Thyroid gland (tissue), 4 donors: ENCODE results near the gene PRDX6. TPM values are rescaled to one million over a fixed set of nuclear protein-coding genes. Genes with fewer than 3 reads are reported as not detected.

ENCODE experiments used
- DNase-seq, 2 donors: peaks; one replicate each; pipeline ENCODE4 v3.0.0-alpha.2; 2019
- H3K27ac ChIP-seq, 3 donors: fragments of 200-600 bp; sonication (generic); 1 replicate in 2 of 3; 2 replicates in 1 of 3; pipeline ENCODE4 v1.5.1; 2016 to 2019; ENCODE audit warnings: mild to moderate bottlenecking in 1 of 3, moderate library complexity in 1 of 3
- H3K27me3 ChIP-seq: fragments of 200-600 bp; sonication (generic); one replicate; pipeline ENCODE4 v1.5.1; 2019
- H3K36me3 ChIP-seq, 2 donors: fragments of 200-600 bp; sonication (generic); one replicate each; pipeline ENCODE4 v1.5.1; 2016 to 2019
- H3K4me1 ChIP-seq, 2 donors: fragments of 200-600 bp; sonication (generic); one replicate each; pipeline ENCODE4 v1.5.1; 2017 to 2019
- H3K4me3 ChIP-seq, 3 donors: fragments of 200-600 bp; sonication (generic); replicated peaks in 1 of 3; 1 replicate in 2 of 3; 2 replicates in 1 of 3; pipeline ENCODE4 v1.5.1; 2016; ENCODE audit warnings: mild to moderate bottlenecking in 1 of 3
- H3K9me3 ChIP-seq: fragments of 200-600 bp; sonication (generic); one replicate; pipeline ENCODE4 v1.5.1; 2017
- POLR2A ChIP-seq, 2 donors: fragments of 450-650 bp; IDR thresholded peaks; one replicate each; pipeline ENCODE4 v1.6.1; 2017; ENCODE audit warnings: antibody characterized with exemption in 2 of 2, mild to moderate bottlenecking in 2 of 2, moderate library complexity in 1 of 2
- WGBS, 2 donors: methylation state at CpG; one replicate each; pipeline ENCODE4 v1.1.5; 2017; 5-methylcytosine and 5-hydroxymethylcytosine counted together
- intact Hi-C: fragments of 100-400 bp; cut with DNase I; formaldehyde crosslinking; loops from one replicate; pipeline ENCODE4 v1.15.1; 2023
- total RNA-seq, 4 donors: library from RNA; depleted of rRNA; stranded (reverse); fragments of >200 nt; gene quantifications; one replicate each; pipeline ENCODE4 v1.2.3, GENCODE V29; 2016
- TF ChIP-seq, protein P1 (sequence below), 6 experiments: fragments of 200-600 bp in 3 of 6; fragments of 450-650 bp in 3 of 6; sonication (generic) in 3 of 6; IDR thresholded peaks; one replicate each; pipeline ENCODE4 v1.5.1; 2016 to 2019; ENCODE audit warnings: antibody characterized with exemption in 6 of 6, mild to moderate bottlenecking in 2 of 6, inconsistent platforms in 1 of 6, moderate library complexity in 1 of 6

Gene PRDX6
- total RNA-seq, 4 donors from 2014 or later: 161 to 301 (median 233) TPM

DNA sequence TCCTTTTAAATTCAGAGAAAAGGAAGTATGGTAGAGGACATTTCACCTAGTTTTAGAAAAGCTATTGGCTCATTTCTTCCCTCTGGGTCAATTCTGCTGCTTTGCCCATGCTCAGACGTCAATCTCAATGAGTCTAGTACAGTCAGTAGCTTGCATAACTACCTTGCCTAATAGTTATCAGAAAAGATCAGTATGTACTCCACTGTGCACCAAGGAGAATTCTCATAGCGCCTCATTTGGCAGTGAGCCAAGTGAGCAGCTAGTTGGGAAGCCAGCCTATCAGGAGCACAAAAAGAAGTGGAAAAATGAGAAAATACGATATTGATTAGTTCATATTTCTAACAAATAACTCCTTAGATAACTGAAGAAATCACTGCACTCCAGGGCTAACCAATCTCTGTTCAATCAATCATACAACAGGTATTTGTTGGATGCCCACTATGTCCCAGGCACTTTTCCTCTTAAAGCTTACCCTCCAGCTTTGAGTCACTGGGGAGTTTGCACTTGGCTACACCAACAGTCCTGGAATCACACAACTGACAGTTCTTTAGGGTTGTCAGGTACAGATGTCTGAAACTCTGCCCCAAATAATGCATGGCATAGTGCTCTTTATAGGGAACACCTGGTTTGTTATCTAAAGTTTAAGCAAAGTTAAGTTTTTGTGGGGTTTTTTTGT, 50.2 kb downstream of the PRDX6 start:
- Histone ChIP-seq H3K27me3 (no peaks in the 10 kb centered on the region), H3K9me3 (no peaks in the 10 kb centered on the region), H3K4me3 (no peak overlapping the region), H3K27ac (no peak overlapping the region), H3K4me1 (no peaks in the 10 kb centered on the region), H3K36me3 (no peaks in the 10 kb centered on the region)
- intact Hi-C loops: no loop called here
- DNase-seq: peak; percentile 32 to 33
- TF ChIP-seq POLR2A (IDR thresholded peaks at IDR 0.05): no peak
- TF ChIP-seq, protein P1, sequence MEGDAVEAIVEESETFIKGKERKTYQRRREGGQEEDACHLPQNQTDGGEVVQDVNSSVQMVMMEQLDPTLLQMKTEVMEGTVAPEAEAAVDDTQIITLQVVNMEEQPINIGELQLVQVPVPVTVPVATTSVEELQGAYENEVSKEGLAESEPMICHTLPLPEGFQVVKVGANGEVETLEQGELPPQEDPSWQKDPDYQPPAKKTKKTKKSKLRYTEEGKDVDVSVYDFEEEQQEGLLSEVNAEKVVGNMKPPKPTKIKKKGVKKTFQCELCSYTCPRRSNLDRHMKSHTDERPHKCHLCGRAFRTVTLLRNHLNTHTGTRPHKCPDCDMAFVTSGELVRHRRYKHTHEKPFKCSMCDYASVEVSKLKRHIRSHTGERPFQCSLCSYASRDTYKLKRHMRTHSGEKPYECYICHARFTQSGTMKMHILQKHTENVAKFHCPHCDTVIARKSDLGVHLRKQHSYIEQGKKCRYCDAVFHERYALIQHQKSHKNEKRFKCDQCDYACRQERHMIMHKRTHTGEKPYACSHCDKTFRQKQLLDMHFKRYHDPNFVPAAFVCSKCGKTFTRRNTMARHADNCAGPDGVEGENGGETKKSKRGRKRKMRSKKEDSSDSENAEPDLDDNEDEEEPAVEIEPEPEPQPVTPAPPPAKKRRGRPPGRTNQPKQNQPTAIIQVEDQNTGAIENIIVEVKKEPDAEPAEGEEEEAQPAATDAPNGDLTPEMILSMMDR (IDR thresholded peaks at IDR 0.05): no peak
- 46 to 47% methylated on average over 3 of the region's 3 CpGs for WGBS, 2 donors

DNA sequence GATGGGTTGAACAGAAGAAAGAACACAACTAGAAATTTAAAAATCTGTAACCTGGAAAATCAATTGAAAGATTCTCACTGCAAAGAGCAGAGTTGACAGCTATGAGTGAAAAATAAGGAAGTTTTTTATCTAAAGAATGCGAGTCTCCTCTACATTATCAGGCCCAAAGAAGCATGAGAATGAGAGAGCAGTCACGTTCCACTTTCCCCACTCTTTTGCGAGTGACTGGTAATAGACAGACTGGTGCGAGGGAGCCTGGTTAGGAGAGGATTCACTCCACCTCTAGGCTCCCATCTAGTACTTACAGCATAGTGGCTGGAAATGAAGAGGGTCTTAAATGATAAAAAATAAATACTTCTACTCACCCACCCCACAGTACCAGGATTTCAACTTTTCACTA, 52.0 kb downstream of the PRDX6 start:
- DNase-seq: no peak
- intact Hi-C loops: no loop called here
- no peak overlapping the region for H3K4me3 ChIP-seq
- 75 to 76% methylated on average over 4 of the region's 4 CpGs for whole genome bisulfite sequencing, 2 donors
- TF ChIP-seq POLR2A (IDR thresholded peaks at IDR 0.05): no peak
- TF ChIP-seq, protein P1 (IDR thresholded peaks at IDR 0.05): no peak
- no peaks in the 10 kb centered on the region for H3K9me3 ChIP-seq
- no peaks in the 10 kb centered on the region for H3K36me3 ChIP-seq
- H3K4me1 ChIP-seq: no peaks in the 10 kb centered on the region
- H3K27me3 ChIP-seq: no peaks in the 10 kb centered on the region
- no peak overlapping the region for H3K27ac ChIP-seq

DNA sequence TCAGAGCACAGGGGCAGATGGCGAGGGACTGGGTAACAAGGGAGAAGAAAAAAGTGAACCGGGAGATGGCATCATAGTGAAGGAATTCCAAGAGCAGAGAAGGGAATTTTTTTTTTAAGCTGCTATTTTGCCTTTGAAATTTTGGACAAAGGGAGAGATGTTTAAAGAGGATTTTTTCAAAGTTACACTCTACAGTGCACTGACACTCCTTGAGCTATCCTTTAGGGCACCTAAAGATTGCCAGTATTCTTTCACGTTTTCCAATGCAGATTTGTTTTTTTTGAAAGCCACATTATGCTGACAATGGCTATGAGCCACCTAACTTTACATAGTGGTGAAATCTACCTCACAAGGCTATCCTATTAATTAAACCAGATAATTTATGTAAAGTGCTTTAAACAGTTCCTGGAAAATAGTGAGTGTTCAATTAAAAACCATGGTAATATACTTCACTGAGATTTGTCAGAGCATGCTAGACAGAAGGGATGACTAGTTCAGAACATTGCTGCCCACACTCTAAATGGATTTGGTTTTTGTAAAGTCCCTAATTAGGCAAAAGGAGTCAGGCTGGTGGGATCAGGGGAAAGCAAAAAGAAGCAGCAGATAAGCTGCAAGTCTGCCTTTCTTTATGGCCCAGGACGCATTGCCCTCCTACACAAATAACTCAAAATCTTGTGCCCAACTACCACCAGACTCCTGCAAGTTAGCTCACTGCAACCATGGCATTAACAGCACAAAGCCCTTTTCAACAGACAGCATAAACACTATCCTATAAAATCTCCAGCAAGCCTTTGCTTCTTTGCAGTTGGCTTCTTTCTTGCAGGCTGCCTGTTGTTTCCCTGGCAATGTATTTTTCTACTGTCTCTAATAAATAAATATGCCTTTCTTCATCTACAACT, 53.9 kb downstream of the PRDX6 start:
- Histone ChIP-seq H3K4me3 (no peak overlapping the region), H3K27me3 (no peaks in the 10 kb centered on the region), H3K36me3 (no peaks in the 10 kb centered on the region), H3K9me3 (no peaks in the 10 kb centered on the region), H3K4me1 (no peaks in the 10 kb centered on the region), H3K27ac (no peak overlapping the region)
- 74 to 79% methylated on average over 4 of the region's 4 CpGs for WGBS, 2 donors
- intact Hi-C loops: no loop called here
- no peak for DNase-seq
- no peak for TF ChIP-seq POLR2A (IDR thresholded peaks at IDR 0.05)
- TF ChIP-seq, protein P1 (IDR thresholded peaks at IDR 0.05): no peak

DNA sequence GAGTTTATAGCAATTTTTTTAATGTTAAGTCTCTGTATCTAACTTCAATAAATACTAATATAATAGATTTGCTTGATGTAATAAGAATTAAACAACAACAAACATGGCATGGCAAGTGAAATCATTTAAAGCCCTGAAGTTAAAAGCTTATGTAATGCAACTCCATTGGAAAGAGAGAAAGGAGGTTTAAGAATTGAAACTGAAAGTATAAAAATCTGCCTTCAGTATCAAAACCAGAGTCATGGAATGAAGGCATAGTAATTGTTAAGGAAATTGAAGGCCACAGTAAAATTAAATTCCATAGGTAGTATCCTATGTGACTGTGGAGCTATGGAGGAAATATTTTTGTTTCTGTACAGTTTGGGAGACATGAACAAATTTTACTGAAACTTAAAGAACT, 55.1 kb downstream of the PRDX6 start:
- no peak for TF ChIP-seq POLR2A (IDR thresholded peaks at IDR 0.05)
- TF ChIP-seq, protein P1 (IDR thresholded peaks at IDR 0.05): no peak
- Histone ChIP-seq H3K4me3 (no peak overlapping the region), H3K4me1 (no peaks in the 10 kb centered on the region), H3K27ac (no peak overlapping the region), H3K9me3 (no peaks in the 10 kb centered on the region), H3K27me3 (no peaks in the 10 kb centered on the region), H3K36me3 (no peaks in the 10 kb centered on the region)
- no peak for DNase-seq
- intact Hi-C loops: no loop called here

DNA sequence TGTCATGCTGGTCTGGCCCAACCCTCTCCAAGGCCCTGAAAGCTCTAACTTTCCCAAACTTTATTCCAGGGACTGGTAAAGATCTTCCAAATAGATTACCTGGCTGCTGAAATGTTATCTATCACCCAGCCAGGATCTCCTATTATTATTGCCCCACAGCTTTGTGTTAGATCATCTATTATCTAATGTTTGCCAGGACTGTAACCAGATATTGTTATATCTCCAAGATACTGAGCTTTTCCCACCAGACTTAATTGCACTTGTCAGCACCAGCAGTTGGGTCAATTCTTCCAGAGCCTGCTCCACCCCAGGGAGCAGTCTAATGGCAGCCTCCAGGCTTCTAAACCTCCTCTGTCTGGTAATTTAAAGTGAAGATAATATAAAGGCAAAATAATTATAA, 59.1 kb downstream of the PRDX6 start:
- TF ChIP-seq, protein P1 (IDR thresholded peaks at IDR 0.05): no peak
- TF ChIP-seq POLR2A (IDR thresholded peaks at IDR 0.05): no peak
- no peaks in the 10 kb centered on the region for H3K9me3 ChIP-seq
- intact Hi-C loops: no loop called here

More for the DNA sequence above, 59.1 kb downstream of the PRDX6 start:
- Histone ChIP-seq H3K36me3 (no peaks in the 10 kb centered on the region), H3K27ac (no peak overlapping the region), H3K4me1 (no peaks in the 10 kb centered on the region), H3K4me3 (no peak overlapping the region), H3K27me3 (no peaks in the 10 kb centered on the region)
- no peak for DNase-seq
